HCT116 (cell line): ENCODE data around the gene C3orf70. TPM values are rescaled to one million over a fixed set of nuclear protein-coding genes. Genes with fewer than 3 reads are reported as not detected.

Experiments
- ATAC-seq: fragments of 200-7000 bp; cut with Tn5 transposase; 2 replicates; pipeline ENCODE4 v1.9.1; 2020; ENCODE audit warnings: mild to moderate bottlenecking, moderate library complexity
- BruUV-seq: library from RNA; stranded (reverse); fragments of 400-500 nt; replicated peaks from 2 replicates; lab custom pipeline; 2021; lab: Mats Ljungman, UMichigan
- CTCF ChIA-PET: fragments of 300-600 bp; sonication (Branson Sonifier 250); formaldehyde crosslinking; loops from one replicate; lab custom pipeline; 2021; ENCODE audit warnings: antibody characterized with exemption; lab: Charles Lee
- POLR2A ChIA-PET: fragments of 300-600, 350-600 bp; sonication (Branson Sonifier 250); formaldehyde crosslinking; loops from one replicate; lab custom pipeline; 2021; ENCODE audit warnings: antibody characterized with exemption; lab: Charles Lee
- RAD21 ChIA-PET, 2 experiments: fragments of 300-600 bp; sonication (Branson Sonifier 250); formaldehyde crosslinking; loops; one replicate each; lab custom pipeline; 2023; ENCODE audit warnings: low total read pairs in 2 of 2; ENCODE audit not compliant: uncharacterized antibody in 2 of 2, unreplicated experiment in 2 of 2, low non-redundant PET in 1 of 2; lab: Charles Lee
- DNase-seq: peaks from one replicate; pipeline ENCODE4 v3.0.0-alpha.2; 2010; ENCODE audit warnings: low read depth, low spot score
- H2AFZ ChIP-seq: fragments of 200-600 bp; shearing (Covaris generic), sonication (generic); 2 replicates; pipeline ENCODE4 v1.6.1; 2017; ENCODE audit warnings: low read depth, mixed run types, mixed read lengths, antibody characterized with exemption, low read length; ENCODE audit not compliant: poor library complexity, severe bottlenecking
- H3K27ac ChIP-seq: 2 replicates; pipeline ENCODE4 v1.5.1; 2012; ENCODE audit warnings: low read depth, low read length
- H3K27me3 ChIP-seq: fragments of 200-600 bp; sonication (generic); 2 replicates; pipeline ENCODE4 v1.6.1; 2016; ENCODE audit warnings: mixed run types, low read length, mixed read lengths; ENCODE audit not compliant: insufficient read depth
- H3K36me3 ChIP-seq, 2 experiments: fragments of 200-500 bp in 1 of 2; fragments of 200-600 bp in 1 of 2; sonication (Bioruptor generic) in 1 of 2; sonication (generic) in 1 of 2; 2 replicates each; pipeline versions ENCODE4 v1.5.1 to v1.6.1; 2014 to 2016; ENCODE audit warnings: low read length in 2 of 2, inconsistent platforms in 1 of 2, mixed read lengths in 1 of 2, mixed run types in 1 of 2; ENCODE audit not compliant: insufficient read depth in 2 of 2, control insufficient read depth in 1 of 2
- H3K4me1 ChIP-seq, 2 experiments: fragments of 200-600 bp in 1 of 2; sonication (generic) in 1 of 2; 2 replicates each; pipeline versions ENCODE4 v1.5.1 to v1.6.1; 2012 to 2017; ENCODE audit warnings: low read length in 2 of 2, inconsistent platforms in 1 of 2, mild to moderate bottlenecking in 1 of 2, mixed read lengths in 1 of 2, mixed run types in 1 of 2, moderate library complexity in 1 of 2; ENCODE audit not compliant: insufficient read depth in 2 of 2, control insufficient read depth in 1 of 2
- H3K4me2 ChIP-seq: fragments of 200-600 bp; sonication (generic); 2 replicates; pipeline ENCODE4 v1.6.1; 2017; ENCODE audit warnings: mixed run types, low read length, mixed read lengths
- H3K4me3 ChIP-seq, 2 experiments: fragments of 200-600 bp in 1 of 2; sonication (generic) in 1 of 2; replicated peaks in 1 of 2; 2 replicates each; pipeline ENCODE4 v1.5.1; 2011 to 2016; ENCODE audit warnings: low read length in 2 of 2, control low read depth in 1 of 2, low read depth in 1 of 2, mild to moderate bottlenecking in 1 of 2, mixed read lengths in 1 of 2, mixed run types in 1 of 2
- H3K79me2 ChIP-seq: fragments of 200-600 bp; sonication (generic); 2 replicates; pipeline ENCODE4 v1.6.1; 2017; ENCODE audit warnings: mild to moderate bottlenecking, mixed run types, low read length, moderate library complexity, mixed read lengths; ENCODE audit not compliant: insufficient read depth
- H3K9ac ChIP-seq: fragments of 200-600 bp; sonication (generic); 2 replicates; pipeline ENCODE4 v1.6.1; 2016; ENCODE audit warnings: low read length, mixed read lengths
- H3K9me2 ChIP-seq: fragments of 200-600 bp; sonication (generic), shearing (Covaris generic); 2 replicates; pipeline ENCODE4 v1.6.1; 2017; ENCODE audit warnings: mixed run types, mild to moderate bottlenecking, moderate library complexity; ENCODE audit not compliant: insufficient read depth
- H3K9me3 ChIP-seq, 2 experiments: fragments of 200-500 bp in 1 of 2; fragments of 200-600 bp in 1 of 2; sonication (Bioruptor generic) in 1 of 2; sonication (generic) in 1 of 2; 2 replicates each; pipeline ENCODE4 v1.6.1; 2014 to 2017; ENCODE audit warnings: low read length in 2 of 2, mixed read lengths in 2 of 2, inconsistent platforms in 1 of 2, low read depth in 1 of 2, mild to moderate bottlenecking in 1 of 2, mixed run types in 1 of 2, moderate library complexity in 1 of 2; ENCODE audit not compliant: control insufficient read depth in 1 of 2, insufficient read depth in 1 of 2
- H4K20me1 ChIP-seq: fragments of 200-600 bp; sonication (generic), shearing (Covaris generic); 2 replicates; pipeline ENCODE4 v1.6.1; 2017; ENCODE audit warnings: mixed run types, mild to moderate bottlenecking, moderate library complexity; ENCODE audit not compliant: insufficient read depth
- CBX3 ChIP-seq: IDR thresholded peaks from 2 replicates; pipeline ENCODE4 v1.6.1; 2012; ENCODE audit warnings: low read depth
- CEBPB ChIP-seq: IDR thresholded peaks from 2 replicates; pipeline ENCODE4 v1.6.1; 2012; ENCODE audit warnings: low read depth
- CTCF ChIP-seq, 3 experiments: fragments of 200-600 bp in 1 of 3; sonication (generic) in 1 of 3; IDR thresholded peaks in 2 of 3; conservative IDR thresholded peaks in 1 of 3; 2 replicates each; pipeline ENCODE4 v1.5.1; 2012 to 2017; ENCODE audit warnings: low read depth in 2 of 3, low read length in 2 of 3, antibody characterized with exemption in 1 of 3, borderline replicate concordance in 1 of 3, control low read depth in 1 of 3, mild to moderate bottlenecking in 1 of 3, mixed read lengths in 1 of 3, mixed run types in 1 of 3, moderate library complexity in 1 of 3; ENCODE audit not compliant: insufficient read depth in 1 of 3
- EGR1 ChIP-seq: IDR thresholded peaks from 2 replicates; pipeline ENCODE4 v1.6.1; 2012; ENCODE audit warnings: low read depth
- ELF1 ChIP-seq: IDR thresholded peaks from 2 replicates; pipeline ENCODE4 v1.6.1; 2012; ENCODE audit warnings: low read depth, borderline replicate concordance
- EZH2phosphoT487 ChIP-seq: fragments of 200-600 bp; IDR thresholded peaks from 2 replicates; pipeline ENCODE4 v1.6.1; 2018; ENCODE audit warnings: antibody characterized with exemption, borderline replicate concordance
- FOSL1 ChIP-seq: IDR thresholded peaks from 2 replicates; pipeline ENCODE4 v1.6.1; 2012; ENCODE audit warnings: low read depth
- JUND ChIP-seq: IDR thresholded peaks from 2 replicates; pipeline ENCODE4 v1.6.1; 2012
- POLR2A ChIP-seq: IDR thresholded peaks from 2 replicates; pipeline ENCODE4 v1.7.0; 2011; ENCODE audit warnings: borderline replicate concordance; ENCODE audit not compliant: insufficient read depth, insufficient read length; ENCODE audit errors: extremely low read depth
- POLR2AphosphoS5 ChIP-seq: IDR thresholded peaks from 2 replicates; pipeline ENCODE4 v1.6.1; 2011; ENCODE audit warnings: mild to moderate bottlenecking, low read depth, low read length, moderate library complexity
- RAD21 ChIP-seq: IDR thresholded peaks from 2 replicates; pipeline ENCODE4 v1.6.1; 2012; ENCODE audit warnings: low read depth, mild to moderate bottlenecking
- SIN3A ChIP-seq: IDR thresholded peaks from 2 replicates; pipeline ENCODE4 v1.6.1; 2012; ENCODE audit warnings: low read depth
- SP1 ChIP-seq: IDR thresholded peaks from 2 replicates; pipeline ENCODE4 v1.6.1; 2012; ENCODE audit warnings: low read depth
- SRF ChIP-seq: IDR thresholded peaks from 2 replicates; pipeline ENCODE4 v1.6.1; 2012; ENCODE audit warnings: low read depth
- TCF7L2 ChIP-seq: IDR thresholded peaks from 2 replicates; pipeline ENCODE4 v1.7.0; 2011; ENCODE audit warnings: borderline replicate concordance, inconsistent platforms; ENCODE audit not compliant: insufficient read depth, insufficient read length; ENCODE audit errors: extremely low read depth
- YY1 ChIP-seq: IDR thresholded peaks from 2 replicates; pipeline ENCODE4 v1.6.1; 2011; ENCODE audit warnings: low read length, low read depth, moderate library complexity, mild to moderate bottlenecking; ENCODE audit not compliant: insufficient replicate concordance; ENCODE audit errors: extremely low read depth
- ZNF274 ChIP-seq: fragments of 200-500 bp; sonication (Bioruptor generic); IDR thresholded peaks from 2 replicates; pipeline ENCODE4 v1.6.1; 2014; ENCODE audit warnings: mild to moderate bottlenecking, low read depth, low read length, inconsistent platforms
- intact Hi-C: fragments of 100-400 bp; cut with micrococcal nuclease; formaldehyde crosslinking; loops from 2 replicates; pipeline ENCODE4 v1.10.0; 2022
- total RNA-seq: library from RNA; stranded (reverse); gene quantifications from one replicate; pipeline ENCODE4 v1.2.1, GENCODE V29; 2021; ENCODE audit not compliant: unreplicated experiment
- TF ChIP-seq, protein P1 (sequence below): IDR thresholded peaks from 2 replicates; pipeline ENCODE4 v1.6.1; 2012
- TF ChIP-seq, protein P2 (sequence below): IDR thresholded peaks from 2 replicates; pipeline ENCODE4 v1.6.1; 2012
- TF ChIP-seq, protein P3 (sequence below): IDR thresholded peaks from 2 replicates; pipeline ENCODE4 v1.6.1; 2012; ENCODE audit warnings: low read depth

The C3orf70 gene
- total RNA-seq, 1 experiment from 2014 or later, result not detected

GRCh38 chr3:185067173-185067572, 85.7 kb downstream of the C3orf70 start:
- no peak overlapping the region for H3K27ac ChIP-seq
- RAD21 ChIA-PET, result no interaction called here
- BruUV-seq, result no TSS peak
- H3K79me2 ChIP-seq, result no peaks in the 10 kb centered on the region
- no peaks in the 10 kb centered on the region for H4K20me1 ChIP-seq
- H3K9ac ChIP-seq, result no peak overlapping the region
- H3K4me1 ChIP-seq, result no peaks in the 10 kb centered on the region
- H2AFZ ChIP-seq, result no peak overlapping the region
- intact Hi-C loops, result no loop called here
- no peak for TF ChIP-seq FOSL1
- TF ChIP-seq EZH2phosphoT487, result no peak
- no peak for TF ChIP-seq RAD21
- TF ChIP-seq SP1, result no peak
- TF ChIP-seq POLR2A, result no peak
- TF ChIP-seq ZNF274, result no peak
- TF ChIP-seq, protein P1, sequence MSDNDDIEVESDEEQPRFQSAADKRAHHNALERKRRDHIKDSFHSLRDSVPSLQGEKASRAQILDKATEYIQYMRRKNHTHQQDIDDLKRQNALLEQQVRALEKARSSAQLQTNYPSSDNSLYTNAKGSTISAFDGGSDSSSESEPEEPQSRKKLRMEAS, result no peak
- TF ChIP-seq, protein P2, sequence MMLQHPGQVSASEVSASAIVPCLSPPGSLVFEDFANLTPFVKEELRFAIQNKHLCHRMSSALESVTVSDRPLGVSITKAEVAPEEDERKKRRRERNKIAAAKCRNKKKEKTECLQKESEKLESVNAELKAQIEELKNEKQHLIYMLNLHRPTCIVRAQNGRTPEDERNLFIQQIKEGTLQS, result no peak
- no peak for TF ChIP-seq CTCF (IDR thresholded peaks at IDR 0.05 in 2 of 3, conservative IDR thresholded peaks at IDR 0.05 in 1 of 3; ENCODE audit: borderline replicate concordance in 1 of 3, insufficient read depth in 1 of 3, low read depth in 2 of 3, low read length in 2 of 3)
- TF ChIP-seq SIN3A, result no peak
- no peak for TF ChIP-seq JUND
- TF ChIP-seq CEBPB, result no peak
- TF ChIP-seq CBX3, result no peak
- TF ChIP-seq, protein P3, sequence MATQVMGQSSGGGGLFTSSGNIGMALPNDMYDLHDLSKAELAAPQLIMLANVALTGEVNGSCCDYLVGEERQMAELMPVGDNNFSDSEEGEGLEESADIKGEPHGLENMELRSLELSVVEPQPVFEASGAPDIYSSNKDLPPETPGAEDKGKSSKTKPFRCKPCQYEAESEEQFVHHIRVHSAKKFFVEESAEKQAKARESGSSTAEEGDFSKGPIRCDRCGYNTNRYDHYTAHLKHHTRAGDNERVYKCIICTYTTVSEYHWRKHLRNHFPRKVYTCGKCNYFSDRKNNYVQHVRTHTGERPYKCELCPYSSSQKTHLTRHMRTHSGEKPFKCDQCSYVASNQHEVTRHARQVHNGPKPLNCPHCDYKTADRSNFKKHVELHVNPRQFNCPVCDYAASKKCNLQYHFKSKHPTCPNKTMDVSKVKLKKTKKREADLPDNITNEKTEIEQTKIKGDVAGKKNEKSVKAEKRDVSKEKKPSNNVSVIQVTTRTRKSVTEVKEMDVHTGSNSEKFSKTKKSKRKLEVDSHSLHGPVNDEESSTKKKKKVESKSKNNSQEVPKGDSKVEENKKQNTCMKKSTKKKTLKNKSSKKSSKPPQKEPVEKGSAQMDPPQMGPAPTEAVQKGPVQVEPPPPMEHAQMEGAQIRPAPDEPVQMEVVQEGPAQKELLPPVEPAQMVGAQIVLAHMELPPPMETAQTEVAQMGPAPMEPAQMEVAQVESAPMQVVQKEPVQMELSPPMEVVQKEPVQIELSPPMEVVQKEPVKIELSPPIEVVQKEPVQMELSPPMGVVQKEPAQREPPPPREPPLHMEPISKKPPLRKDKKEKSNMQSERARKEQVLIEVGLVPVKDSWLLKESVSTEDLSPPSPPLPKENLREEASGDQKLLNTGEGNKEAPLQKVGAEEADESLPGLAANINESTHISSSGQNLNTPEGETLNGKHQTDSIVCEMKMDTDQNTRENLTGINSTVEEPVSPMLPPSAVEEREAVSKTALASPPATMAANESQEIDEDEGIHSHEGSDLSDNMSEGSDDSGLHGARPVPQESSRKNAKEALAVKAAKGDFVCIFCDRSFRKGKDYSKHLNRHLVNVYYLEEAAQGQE, result no peak
- no peak for TF ChIP-seq TCF7L2
- TF ChIP-seq POLR2AphosphoS5, result no peak
- no peak for TF ChIP-seq EGR1
- TF ChIP-seq YY1, result no peak
- TF ChIP-seq ELF1, result no peak
- no peak for TF ChIP-seq SRF
- DNase-seq (no peak), ATAC-seq (no peak)
- POLR2A ChIA-PET, result no interaction called here
- CTCF ChIA-PET, result no interaction called here
- H3K36me3 ChIP-seq, result no peaks in the 10 kb centered on the region
- H3K9me3 ChIP-seq, result no peaks in the 10 kb centered on the region
- no peak overlapping the region for H3K4me2 ChIP-seq
- no peaks in the 10 kb centered on the region for H3K27me3 ChIP-seq
- no peak overlapping the region for H3K4me3 ChIP-seq
- no peaks in the 10 kb centered on the region for H3K9me2 ChIP-seq
